ENCODE measurements around the gene ARRDC2. TPM values are rescaled to one million over a fixed set of nuclear protein-coding genes. Genes with fewer than 3 reads are reported as not detected.

The ARRDC2 gene
- total and polyA plus RNA-seq, 9 of the 15 experiments (the other 6 are each of a cell fraction or from before 2014, with no cell fraction given) = 1.9 to 27.4 (median 15.2) TPM

GRCh38 chr19:18000915-18001776 lies 6.8 kb upstream of the ARRDC2 start (continued):
- TF ChIP-seq ILK (tag; IDR thresholded peaks at IDR 0.05; ENCODE audit: borderline replicate concordance, low read depth) (no peak), TSC22D4 (tag; IDR thresholded peaks at IDR 0.05) (no peak), NR2C1 (IDR thresholded peaks at IDR 0.05) (no peak), NR2C1 (tag; IDR thresholded peaks at IDR 0.05) (no peak), TBP (optimal IDR thresholded peaks at IDR 0.05; ENCODE audit: low read depth, low read length) (peak; percentile 54), ZNF507 (tag; conservative IDR thresholded peaks at IDR 0.05) (no peak), CREB3 (tag; conservative IDR thresholded peaks at IDR 0.05; ENCODE audit: low read depth) (no peak), NFATC3 (IDR thresholded peaks at IDR 0.05) (no peak), SRSF7 (optimal IDR thresholded peaks at IDR 0.05; ENCODE audit: low read depth, low read length) (no peak), SIN3A (IDR thresholded peaks at IDR 0.05; ENCODE audit: borderline replicate concordance in 2 of 2, control insufficient read depth in 1 of 2, low read depth in 2 of 2, low read length in 2 of 2) (peak; percentile 39 to 56; a peak in 1 of 4 replicates), BRCA1 (IDR thresholded peaks at IDR 0.05) (no peak), BRCA1 (CRISPR knock-in tag; IDR thresholded peaks at IDR 0.05) (no peak), UBTF (IDR thresholded peaks at IDR 0.05; ENCODE audit: borderline replicate concordance in 1 of 2, low read depth in 2 of 2, low read length in 2 of 2) (peak in 1 of 2 experiments; percentile 78; a peak in 2 of 4 replicates), POLR2AphosphoS2 (IDR thresholded peaks at IDR 0.05; ENCODE audit: low read length) (no peak), E2F3 (CRISPR knock-in tag; IDR thresholded peaks at IDR 0.05) (0 out of 2 replicates have a peak, but pooled peaks have one; percentile 13), DLX4 (CRISPR knock-in tag; IDR thresholded peaks at IDR 0.05) (no peak), BDP1 (IDR thresholded peaks at IDR 0.05; ENCODE audit: insufficient read depth, insufficient read length) (no peak), KDM1A (IDR thresholded peaks at IDR 0.05) (0 out of 4 replicates have a peak, but pooled peaks of 1 of the 2 experiments have one; percentile 55), ZNF668 (CRISPR knock-in tag; IDR thresholded peaks at IDR 0.05) (no peak), ID3 (CRISPR knock-in tag; IDR thresholded peaks at IDR 0.05) (no peak), ID3 (tag; IDR thresholded peaks at IDR 0.05) (peak; percentile 81), NR4A1 (CRISPR knock-in tag; IDR thresholded peaks at IDR 0.05) (no peak), NR4A1 (tag; IDR thresholded peaks at IDR 0.05) (peak; percentile 49; the same call in 1 of the 2 replicates), MTA1 (IDR thresholded peaks at IDR 0.05; ENCODE audit: borderline replicate concordance) (no peak)
